Adrenal gland (tissue), 12 donors: ENCODE measurements around the gene UCN. TPM values are rescaled to one million over a fixed set of nuclear protein-coding genes. Genes with fewer than 3 reads are reported as not detected.

Source experiments
- DNase-seq, 7 donors: peaks; one replicate each; pipeline ENCODE4 v3.0.0-alpha.2; 2019 to 2020
- H3K27ac ChIP-seq, 5 donors: fragments of 200-600 bp; sonication (generic) in 4 of 5; 1 replicate in 3 of 5; 2 replicates in 2 of 5; pipeline versions ENCODE4 v1.5.1 to v1.8.0; 2016 to 2020; ENCODE audit warnings: mild to moderate bottlenecking in 1 of 5
- H3K27me3 ChIP-seq: fragments of 200-600 bp; 2 replicates; pipeline ENCODE4 v1.8.0; 2021
- H3K36me3 ChIP-seq, 2 donors: fragments of 200-600 bp; replicated peaks in 1 of 2; 1 replicate in 1 of 2; 2 replicates in 1 of 2; pipeline versions ENCODE4 v1.5.1 to v1.8.0; 2018 to 2022
- H3K4me1 ChIP-seq, 2 donors: fragments of 200-600 bp; replicated peaks in 1 of 2; 1 replicate in 1 of 2; 2 replicates in 1 of 2; pipeline versions ENCODE4 v1.5.1 to v1.8.0; 2018 to 2021
- H3K4me3 ChIP-seq, 4 donors: fragments of 200-600 bp; sonication (generic) in 3 of 4; one replicate each; pipeline ENCODE4 v1.5.1; 2016 to 2018
- H3K9me3 ChIP-seq, 3 donors: fragments of 200-600 bp; sonication (generic) in 1 of 3; replicated peaks in 1 of 3; 1 replicate in 2 of 3; 2 replicates in 1 of 3; pipeline versions ENCODE4 v1.5.1 to v1.8.0; 2016 to 2021
- POLR2A ChIP-seq, 2 donors: fragments of 450-650 bp; IDR thresholded peaks; one replicate each; pipeline ENCODE4 v1.6.1; 2017; ENCODE audit warnings: antibody characterized with exemption in 2 of 2, mild to moderate bottlenecking in 2 of 2, moderate library complexity in 1 of 2
- WGBS, 4 donors: extraction: QIAGEN DNeasy Blood & Tissue Kit in 2 of 4; methylation state at CpG; one replicate each; pipeline versions ENCODE4 v1.1.5 to v1.1.7; 2013 to 2017; 5-methylcytosine and 5-hydroxymethylcytosine counted together
- intact Hi-C, 2 donors: fragments of 100-400 bp; cut with DNase I; formaldehyde crosslinking; loops; one replicate each; pipeline versions ENCODE4 v1.14.1 to v1.15.0; 2022 to 2023
- polyA plus RNA-seq, 3 donors: library from polyadenylated mRNA; stranded (reverse); fragments of 200-250 nt in 2 of 3; fragments of 350-450 nt in 1 of 3; fragmentation: Illumina TruSeq in 1 of 3; extraction: RNeasy Lipid Tissue Mini Kit (QIAGEN cat#74804) in 1 of 3; gene quantifications; one replicate each; pipeline ENCODE4 v1.2.3, GENCODE V29; 2013 to 2014
- total RNA-seq, 9 donors: library from RNA; depleted of rRNA in 4 of 9; stranded (reverse); fragments of >200 nt in 4 of 9; fragments of 120-200 nt in 1 of 9; fragmentation: NEBNext Ultra II Directional in 1 of 9; extraction: Animal tissue kit (Norgen Biotek cat#: 25700) in 1 of 9; gene quantifications; one replicate each; pipeline versions ENCODE4 v1.1.0 to v1.2.4, GENCODE V29; 2013 to 2023
- TF ChIP-seq, protein P1 (sequence below), 6 experiments: fragments of 450-650 bp in 4 of 6; fragments of 200-600 bp in 2 of 6; sonication (generic) in 1 of 6; IDR thresholded peaks; 1 replicate in 5 of 6; 2 replicates in 1 of 6; pipeline versions ENCODE4 v1.5.1 to v1.8.0; 2016 to 2021; ENCODE audit warnings: antibody characterized with exemption in 6 of 6, mild to moderate bottlenecking in 2 of 6, moderate library complexity in 1 of 6
- donor health status: healthy with polysubstance abuse.
- donor health status: Bipolar disorder and iron deficiency.
- donor health status: DM: yes; HTN: yes; CAD: no.
- donor health status: DM: no; HTN: no; CAD: no.
- donor health status: DM: no; HTN: no; CAD: no.
- donor health status: DM: yes; HTN: yes; CAD: no.

The UCN gene
- total and polyA plus RNA-seq, 12 donors: 0.42 to 14.9 (median 4.0) TPM

GRCh38 chr2:27350106-27350693 is 42.0 kb upstream of the UCN start:
- Histone ChIP-seq H3K4me3 (no peak overlapping the region), H3K27me3 (no peaks in the 10 kb centered on the region), H3K36me3 (no peaks in the 10 kb centered on the region), H3K9me3 (no peaks in the 10 kb centered on the region), H3K27ac (no peak overlapping the region), H3K4me1 (peaks cover 16 to 22% of the 10 kb centered on the region in 2 donors)
- no peak for TF ChIP-seq POLR2A (IDR thresholded peaks at IDR 0.05)
- TF ChIP-seq, protein P1, sequence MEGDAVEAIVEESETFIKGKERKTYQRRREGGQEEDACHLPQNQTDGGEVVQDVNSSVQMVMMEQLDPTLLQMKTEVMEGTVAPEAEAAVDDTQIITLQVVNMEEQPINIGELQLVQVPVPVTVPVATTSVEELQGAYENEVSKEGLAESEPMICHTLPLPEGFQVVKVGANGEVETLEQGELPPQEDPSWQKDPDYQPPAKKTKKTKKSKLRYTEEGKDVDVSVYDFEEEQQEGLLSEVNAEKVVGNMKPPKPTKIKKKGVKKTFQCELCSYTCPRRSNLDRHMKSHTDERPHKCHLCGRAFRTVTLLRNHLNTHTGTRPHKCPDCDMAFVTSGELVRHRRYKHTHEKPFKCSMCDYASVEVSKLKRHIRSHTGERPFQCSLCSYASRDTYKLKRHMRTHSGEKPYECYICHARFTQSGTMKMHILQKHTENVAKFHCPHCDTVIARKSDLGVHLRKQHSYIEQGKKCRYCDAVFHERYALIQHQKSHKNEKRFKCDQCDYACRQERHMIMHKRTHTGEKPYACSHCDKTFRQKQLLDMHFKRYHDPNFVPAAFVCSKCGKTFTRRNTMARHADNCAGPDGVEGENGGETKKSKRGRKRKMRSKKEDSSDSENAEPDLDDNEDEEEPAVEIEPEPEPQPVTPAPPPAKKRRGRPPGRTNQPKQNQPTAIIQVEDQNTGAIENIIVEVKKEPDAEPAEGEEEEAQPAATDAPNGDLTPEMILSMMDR (IDR thresholded peaks at IDR 0.05): no peak
- intact Hi-C loops: no loop called here
- WGBS, 4 donors: 77 to 94% (median 88%) methylated on average over 7 of the region's 7 CpGs
- no peak for DNase-seq

- DNase-seq: no peak
- Histone ChIP-seq H3K4me1 (no peaks in the 10 kb centered on the region), H3K36me3 (peaks cover 0 to 7% of the 10 kb centered on the region in 2 donors), H3K27ac (no peak overlapping the region), H3K9me3 (no peaks in the 10 kb centered on the region), H3K4me3 (no peak overlapping the region), H3K27me3 (no peaks in the 10 kb centered on the region)
- TF ChIP-seq POLR2A (IDR thresholded peaks at IDR 0.05): no peak
- TF ChIP-seq, protein P1 (IDR thresholded peaks at IDR 0.05): no peak
- intact Hi-C loops: no loop called here
- WGBS, 4 donors: 93 to 100% (median 97%) methylated on average over 1 to 2 of the region's 2 CpGs; no CpG with 5 or more reads in 1 of the 4 donors
Observed at GRCh38 chr2:27347641-27348040, 39.4 kb upstream of the UCN start.

GRCh38 chr2:27336173-27336572 is 27.9 kb upstream of the UCN start:
- Histone ChIP-seq H3K27ac (no peak overlapping the region), H3K4me3 (no peak overlapping the region), H3K9me3 (no peaks in the 10 kb centered on the region), H3K36me3 (peaks cover 0 to 97% of the 10 kb centered on the region in 2 donors), H3K27me3 (no peaks in the 10 kb centered on the region), H3K4me1 (no peaks in the 10 kb centered on the region)
- WGBS, 4 donors: 93 to 96% (median 93%) methylated on average over 7 of the region's 7 CpGs
- intact Hi-C loops: no loop called here
- DNase-seq: no peak
- TF ChIP-seq POLR2A (IDR thresholded peaks at IDR 0.05): no peak
- TF ChIP-seq, protein P1 (IDR thresholded peaks at IDR 0.05): no peak

GRCh38 chr2:27335311-27335710 is 27.1 kb upstream of the UCN start:
- H3K4me1 ChIP-seq: no peaks in the 10 kb centered on the region
- no peak overlapping the region for H3K4me3 ChIP-seq
- intact Hi-C loops: no loop called here
- TF ChIP-seq, protein P1 (IDR thresholded peaks at IDR 0.05): no peak
- TF ChIP-seq POLR2A (IDR thresholded peaks at IDR 0.05): no peak
- H3K27ac ChIP-seq: no peak overlapping the region
- H3K9me3 ChIP-seq: no peaks in the 10 kb centered on the region
- H3K27me3 ChIP-seq: no peaks in the 10 kb centered on the region
- H3K36me3 ChIP-seq: peaks cover 0 to 91% of the 10 kb centered on the region in 2 donors
- DNase-seq: no peak
- 92 to 95% (median 94%) methylated on average over 3 of the region's 3 CpGs for WGBS, 4 donors
